GM19240 (cell line): ENCODE data around the gene GATD1.

ENCODE experiments used
- DNase-seq: peaks from one replicate; pipeline ENCODE4 v3.0.0; 2011; ENCODE audit warnings: low spot score; ENCODE audit not compliant: insufficient read length

The GATD1 gene

DNA sequence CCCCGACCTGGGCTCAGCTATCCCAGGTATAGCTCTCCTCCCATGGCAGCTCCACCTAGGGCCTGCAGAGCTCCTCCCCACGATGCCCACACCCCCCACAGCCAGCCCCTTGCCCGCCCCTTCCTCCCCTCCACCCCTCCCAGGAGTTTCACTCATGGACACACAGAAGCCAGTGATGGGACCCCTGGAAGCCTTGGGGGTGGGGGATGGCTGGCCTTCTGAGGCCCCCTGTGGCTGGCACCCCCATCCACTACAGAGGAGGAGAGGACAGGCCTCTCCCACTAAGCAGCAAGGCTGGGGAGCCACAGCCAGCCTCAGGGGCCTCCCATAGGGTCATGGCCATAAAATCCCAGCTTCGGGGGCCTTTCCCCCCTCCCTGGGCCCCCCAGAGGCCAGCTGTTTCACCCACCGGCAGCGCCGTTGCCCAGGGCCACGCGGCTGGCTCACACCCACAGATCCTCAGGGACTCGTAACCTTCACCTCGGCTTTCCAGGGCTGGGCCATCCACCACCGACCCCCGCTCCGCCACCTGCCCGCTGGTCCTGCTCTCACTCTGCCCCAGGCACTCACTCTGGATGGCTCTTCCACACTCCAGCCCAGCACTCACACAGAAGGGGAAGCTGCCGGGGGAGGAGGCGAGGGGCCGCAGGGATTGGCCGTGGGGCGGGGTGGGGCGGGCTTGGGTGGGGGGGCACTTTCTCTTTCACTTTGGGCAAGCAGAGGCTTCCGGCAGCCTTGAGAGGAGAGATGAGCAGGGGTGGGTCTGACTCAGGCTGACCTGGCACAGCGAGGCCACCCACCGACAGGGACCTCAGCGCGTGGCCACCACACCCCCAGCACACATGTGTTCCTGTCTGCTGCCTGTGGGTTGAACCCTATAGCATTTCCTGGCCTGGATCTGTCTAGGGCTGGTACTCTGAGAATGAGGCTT lies 18.6 kb upstream of the GATD1 start:
- peak; percentile 98 for DNase-seq

DNA sequence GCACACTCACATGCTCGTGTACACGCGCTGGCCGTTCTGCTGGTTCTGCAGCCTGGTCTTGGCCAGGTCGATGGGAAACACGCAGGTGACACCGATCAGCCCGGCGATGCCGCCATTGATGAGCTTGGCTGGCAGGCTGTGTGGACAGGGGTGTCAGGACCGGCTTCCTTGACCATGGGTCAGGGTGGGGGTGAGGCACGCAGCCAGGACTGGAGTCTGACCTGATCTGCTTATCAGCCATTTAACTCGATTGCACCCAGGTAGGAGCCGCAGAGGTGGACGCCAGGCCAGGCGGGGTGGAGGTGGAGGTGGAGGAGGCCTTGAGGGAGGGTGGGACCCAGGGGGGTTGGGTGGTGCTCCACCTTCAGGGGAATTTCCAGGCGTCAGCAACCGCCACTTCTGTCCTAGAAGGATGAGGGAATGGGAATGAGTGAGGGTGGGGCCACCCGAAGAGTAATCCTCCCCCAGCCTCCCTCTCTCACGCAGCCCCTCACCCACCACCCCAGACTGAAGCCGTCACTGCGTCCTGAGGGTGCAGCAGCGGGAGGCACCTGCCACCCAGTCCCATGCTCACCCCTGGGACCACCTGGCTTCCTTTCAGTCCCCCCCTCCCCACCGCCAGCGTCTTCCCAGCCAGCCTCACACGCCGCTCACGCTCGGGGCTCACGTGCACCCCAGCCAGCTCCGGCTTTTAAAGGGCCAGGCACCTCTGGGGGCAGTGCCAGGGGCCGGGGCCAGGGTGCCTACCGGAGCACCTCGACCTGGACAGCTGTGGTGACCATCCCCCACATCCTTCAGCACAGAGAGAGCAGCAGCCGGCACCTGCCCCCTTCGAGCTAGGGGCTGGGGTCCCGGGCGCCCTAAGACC lies 17.7 kb upstream of the GATD1 start:
- no peak for DNase-seq

DNA sequence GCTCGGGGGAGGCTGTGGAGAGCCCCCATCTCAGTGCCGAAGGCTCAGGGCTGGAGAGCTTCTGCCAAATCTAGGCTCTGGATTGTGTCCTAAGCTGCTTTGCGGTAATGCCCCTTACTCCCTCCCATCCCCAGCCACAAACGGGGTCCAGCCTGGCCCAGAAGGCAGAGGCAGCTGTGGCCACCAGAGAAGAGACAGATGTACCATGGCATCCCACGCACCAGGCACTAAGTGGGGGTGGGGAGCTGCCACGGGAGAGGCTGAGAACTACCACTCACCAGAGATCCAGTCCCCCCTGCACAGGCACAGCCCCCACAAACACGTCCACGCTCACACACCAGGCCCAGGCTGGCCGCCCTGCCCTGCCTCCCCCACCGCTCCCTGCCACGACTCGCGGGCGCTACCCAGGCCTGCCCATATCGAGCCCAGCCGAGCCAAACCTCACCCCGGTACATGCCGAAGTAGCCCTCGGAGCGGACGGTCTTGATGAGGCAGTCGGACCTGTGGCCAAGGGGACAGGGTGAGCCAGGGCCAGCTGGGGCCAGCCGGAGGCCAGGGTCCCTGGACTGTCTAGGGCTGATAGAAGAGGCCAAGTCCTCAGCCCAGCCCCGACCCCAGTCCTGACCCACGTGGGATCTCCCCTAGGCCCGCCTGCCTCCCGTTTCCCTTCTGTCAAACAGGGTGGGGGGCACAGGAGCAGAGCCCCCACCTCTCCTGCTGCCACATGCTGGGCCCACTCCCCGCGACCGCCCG lies 16.9 kb upstream of the GATD1 start:
- DNase-seq = no peak

DNA sequence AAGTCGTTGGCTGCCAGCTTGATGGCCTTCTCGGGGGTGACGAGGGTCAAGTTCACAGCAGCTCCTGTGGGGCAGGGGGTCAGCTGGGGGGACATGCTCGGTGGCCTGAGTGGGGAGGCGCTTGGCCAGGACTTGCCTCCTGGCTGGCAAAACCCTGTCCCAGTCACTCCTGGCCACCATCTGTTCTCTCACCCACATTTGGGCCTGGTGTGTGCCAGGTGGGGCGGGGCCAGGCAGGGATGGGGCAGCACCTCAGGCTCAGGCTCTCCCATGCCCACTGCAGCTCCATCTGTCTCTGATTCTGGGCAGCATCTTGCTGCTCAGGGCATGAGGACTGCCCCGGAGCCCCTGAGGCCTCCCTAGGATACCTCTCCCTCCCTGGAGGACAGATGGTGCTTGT lies 16.3 kb upstream of the GATD1 start:
- DNase-seq = no peak

DNA sequence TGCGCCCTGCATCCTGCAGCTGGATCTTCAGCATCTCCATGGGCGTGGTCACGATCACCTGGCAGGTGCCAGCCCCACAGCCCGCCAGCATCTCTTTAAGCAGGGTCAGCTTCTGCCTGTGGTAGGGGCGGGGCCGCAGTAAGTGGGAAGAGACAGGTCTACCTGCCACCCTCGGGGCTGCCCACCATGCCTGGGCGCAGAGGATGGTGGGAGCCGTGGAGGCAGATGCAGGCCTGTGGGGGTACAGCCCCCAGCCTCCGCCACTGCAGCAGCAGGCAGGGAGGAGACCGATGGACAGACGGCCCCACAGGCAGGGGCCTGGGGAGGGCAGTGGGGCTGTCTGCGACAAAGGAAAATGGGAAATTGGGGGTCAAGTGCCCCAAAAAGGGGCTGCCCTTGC lies 15.6 kb upstream of the GATD1 start:
- no peak for DNase-seq

DNA sequence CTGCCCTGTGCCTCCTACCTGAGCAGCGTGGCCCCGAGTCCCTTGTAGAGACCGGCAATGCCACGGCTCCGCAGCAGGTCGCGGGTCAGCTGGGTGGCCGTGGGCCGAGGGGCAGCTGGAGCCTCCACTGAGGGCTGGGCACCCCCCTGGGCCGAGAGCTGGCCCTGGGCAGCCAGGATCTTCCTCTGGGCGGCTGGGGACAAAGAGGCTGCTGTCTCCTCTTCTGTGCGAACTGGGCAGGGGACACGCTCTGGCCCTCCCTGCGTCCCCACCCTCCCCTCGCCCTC lies 15.2 kb upstream of the GATD1 start:
- DNase-seq = no peak

DNA sequence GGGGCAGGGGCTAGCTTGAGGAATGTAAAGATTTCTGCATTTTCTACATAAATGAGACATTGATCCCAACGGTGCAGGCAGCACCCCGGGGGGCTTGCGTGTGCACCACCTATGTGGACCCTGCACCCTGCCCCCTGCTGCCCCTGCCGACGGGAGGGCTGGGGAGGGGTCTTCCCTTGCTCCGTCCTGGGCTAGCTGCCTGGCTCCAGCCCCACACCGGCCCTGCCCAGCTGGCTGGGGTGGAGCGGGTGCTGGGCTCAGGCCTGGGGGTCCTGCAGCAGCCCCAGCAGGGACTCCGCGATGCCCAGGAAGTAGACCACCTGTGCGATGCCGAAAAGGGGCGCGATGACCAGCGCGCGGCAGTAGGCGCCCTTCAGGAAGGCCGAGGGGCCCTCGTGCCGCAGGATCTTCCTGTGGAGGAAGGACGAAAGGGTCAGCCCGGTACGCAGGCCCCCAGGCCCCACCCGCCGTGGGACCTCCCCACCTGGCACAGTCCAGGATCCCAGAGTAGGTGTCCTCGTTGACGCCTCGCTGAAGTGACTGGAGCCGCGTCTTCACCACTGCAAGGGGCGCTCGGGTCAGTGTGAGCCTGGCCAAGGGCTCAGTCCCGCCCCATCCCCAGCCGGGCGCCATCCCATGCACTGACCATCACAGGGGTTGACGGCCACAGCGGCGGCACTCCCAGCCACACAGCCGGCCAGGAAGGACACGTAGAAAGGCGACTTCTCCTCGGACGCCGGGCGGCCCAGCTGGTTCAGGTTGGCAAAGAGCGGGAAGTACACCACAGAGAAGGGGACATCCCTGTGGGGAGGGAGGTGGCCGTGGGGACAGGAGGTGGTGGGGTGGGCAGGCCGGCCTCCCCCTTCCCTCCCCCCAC lies 14.6 kb upstream of the GATD1 start:
- no peak for DNase-seq

DNA sequence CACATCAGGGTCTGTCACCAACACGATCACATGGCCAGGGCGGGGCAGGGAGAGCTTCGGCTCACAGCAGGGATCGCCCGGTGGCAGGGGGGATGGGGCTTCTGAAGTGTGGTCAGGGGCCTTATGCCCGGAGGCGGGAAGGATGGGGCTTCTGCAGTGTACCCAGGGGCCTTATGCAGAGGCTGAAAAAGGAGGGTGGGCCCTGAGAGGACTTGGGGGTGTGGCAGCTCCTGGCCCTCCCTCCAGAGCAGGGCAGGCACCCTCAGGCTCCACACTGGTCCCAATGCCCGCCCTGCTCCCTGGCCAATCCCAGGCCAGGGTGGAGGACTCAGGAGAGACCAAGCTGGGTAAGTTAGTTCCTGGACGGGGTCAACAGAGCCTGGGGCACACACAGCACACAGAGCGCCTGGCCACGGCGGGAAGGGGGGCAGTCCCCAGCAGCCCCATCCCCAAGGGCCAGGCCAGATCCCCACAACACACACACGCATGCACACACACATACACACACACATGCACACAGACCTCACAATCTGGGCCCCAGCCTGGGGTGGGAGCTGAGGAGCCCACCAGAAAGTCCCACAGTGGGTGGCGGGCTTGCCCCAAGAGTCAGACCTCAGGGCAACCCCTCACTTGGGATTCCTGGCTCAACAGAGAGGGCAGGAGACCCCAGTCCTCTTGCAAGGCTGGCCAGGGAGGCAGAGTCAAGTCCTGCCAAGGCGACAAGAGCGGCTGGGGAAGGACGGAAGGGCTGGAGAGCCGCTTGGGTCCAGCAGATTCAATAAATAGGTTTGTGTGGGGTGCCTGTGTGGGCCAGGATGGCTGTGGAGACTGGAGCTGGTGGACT lies 13.7 kb upstream of the GATD1 start:
- no peak for DNase-seq

DNA sequence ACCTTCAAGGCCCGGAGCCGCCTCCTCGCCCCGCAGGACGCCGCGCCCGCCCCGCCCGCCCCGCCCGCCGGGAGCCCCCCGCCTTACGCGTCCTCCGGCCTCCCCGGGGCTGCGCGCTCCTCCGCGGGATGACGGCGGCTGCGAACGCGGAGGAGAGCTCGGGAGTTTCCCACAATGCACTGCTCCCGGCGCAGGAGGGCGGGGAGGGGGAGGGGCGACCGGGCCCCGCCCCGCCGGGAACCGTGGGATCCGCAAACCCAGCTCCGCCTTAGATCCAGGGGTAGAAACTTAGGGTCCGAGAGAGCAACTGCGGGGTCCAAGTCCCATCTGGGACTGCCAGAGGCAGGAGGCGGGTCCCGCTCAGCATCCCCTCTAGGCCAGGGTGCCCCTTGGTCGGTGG lies 12.7 kb upstream of the GATD1 start, which contains the start of gene CEND1:
CEND1 (minus strand) TSS at position 148 of the 400 bp plus-strand sequence. CDS start 1,514 bp downstream, outside the sequence.
- no peak for DNase-seq

DNA sequence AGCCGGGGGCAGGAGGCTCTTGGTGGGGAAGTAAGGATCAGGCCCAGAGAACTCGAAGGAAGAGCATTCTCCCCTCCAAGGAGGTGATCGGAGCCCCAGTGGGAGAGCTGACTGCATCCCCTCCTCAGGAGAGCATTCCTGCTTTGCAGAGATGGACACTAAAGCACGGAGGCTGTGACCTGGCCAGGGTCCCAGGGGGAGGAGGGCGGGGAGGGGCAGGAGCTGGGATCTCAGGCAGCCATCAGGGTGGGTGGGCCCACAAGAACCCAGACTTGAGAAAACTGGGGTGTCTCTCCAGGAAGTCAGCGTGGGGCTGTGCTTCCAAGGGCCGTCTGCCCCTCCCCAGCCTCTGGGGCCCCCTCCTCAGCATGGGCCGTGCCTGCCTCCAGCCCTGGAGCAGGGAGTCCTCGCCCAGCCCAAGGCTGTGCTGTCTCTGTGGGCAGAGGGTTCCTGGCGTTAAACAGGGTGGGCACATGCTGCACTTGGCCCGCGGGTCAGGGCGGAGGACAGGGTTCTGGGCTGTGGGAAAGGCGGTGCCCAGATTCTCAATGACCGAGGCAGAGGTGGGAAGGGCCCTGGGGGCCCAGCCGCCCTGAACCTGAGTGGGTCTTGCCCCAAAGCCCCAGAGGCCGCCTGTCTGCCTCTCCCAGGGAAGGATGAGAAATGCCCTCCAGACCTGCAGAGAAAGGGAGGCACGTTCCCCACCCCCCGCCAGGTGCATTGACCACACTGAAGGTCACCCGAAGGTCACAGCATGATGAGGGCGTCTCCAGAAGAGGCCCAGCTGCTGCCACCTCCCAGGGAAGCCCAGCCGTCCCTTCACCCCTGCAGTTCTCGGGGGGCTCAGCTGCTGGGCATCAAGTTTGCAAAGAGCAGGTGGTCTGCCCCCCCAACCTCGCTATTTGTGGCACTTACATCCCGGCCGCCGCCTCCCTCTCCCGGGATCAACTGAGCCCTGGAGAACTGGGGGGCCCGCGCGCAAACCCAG lies 12.0 kb upstream of the GATD1 start:
- DNase-seq = no peak

DNA sequence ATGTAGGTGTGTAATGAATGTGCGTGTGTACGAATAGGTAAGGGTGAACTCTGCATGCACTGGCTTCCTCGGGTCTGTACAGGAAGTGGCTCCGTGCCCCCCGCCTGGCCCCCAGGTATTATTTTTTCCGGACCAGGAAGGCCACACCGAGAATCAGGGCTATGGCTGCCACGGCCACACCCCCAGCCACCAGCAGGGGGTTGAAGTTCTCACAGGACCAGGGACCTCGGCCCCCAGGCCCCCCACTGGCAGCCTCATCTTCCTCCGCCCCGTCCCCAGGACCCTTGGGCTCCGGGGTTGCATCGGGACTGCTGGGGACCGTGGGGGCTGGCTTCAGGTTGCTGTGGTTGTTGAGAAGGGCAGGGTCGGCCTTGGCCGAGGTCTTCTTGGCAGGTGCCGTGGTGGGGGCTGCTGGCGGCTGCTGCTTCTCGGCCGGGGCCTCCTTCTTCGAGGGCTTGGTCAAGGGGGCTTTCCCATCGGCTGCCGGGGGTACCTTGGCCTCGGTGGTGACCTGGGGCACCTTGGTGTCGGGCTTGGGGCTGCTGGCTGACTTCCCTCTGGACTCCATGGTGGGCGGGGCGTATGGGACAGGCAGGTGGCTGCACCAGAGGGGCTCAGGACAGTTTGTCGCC lies 10.8 kb upstream of the GATD1 start:
- DNase-seq = no peak

DNA sequence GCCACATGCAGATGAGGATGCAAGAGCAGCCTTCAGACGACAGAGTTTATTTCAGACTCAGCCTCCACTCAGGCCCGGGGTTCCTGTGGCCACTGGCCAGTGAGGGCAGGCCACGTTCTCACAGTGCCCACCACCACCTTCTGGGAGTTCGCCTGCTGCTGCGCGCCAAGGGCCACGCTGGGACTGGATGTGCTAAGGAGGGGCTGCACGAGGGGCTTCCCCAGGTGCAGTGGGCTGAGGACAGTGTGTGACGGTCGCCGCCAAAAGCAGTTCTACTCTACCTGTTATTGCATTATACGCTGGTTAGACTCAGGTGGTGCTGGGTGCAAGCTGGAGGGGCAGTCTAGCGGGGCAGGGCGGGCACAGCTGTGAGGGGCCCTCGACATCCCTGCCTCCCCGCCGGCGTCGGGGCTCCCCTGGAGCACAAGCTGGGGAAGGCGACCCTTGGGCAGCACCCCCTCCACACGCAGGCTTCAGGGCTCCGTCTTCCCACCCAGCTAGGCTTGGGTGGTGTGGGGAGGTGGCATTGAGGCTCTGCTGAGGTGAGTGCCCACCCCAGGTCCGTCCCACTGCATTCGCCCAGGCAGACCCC lies 9.9 kb upstream of the GATD1 start:
- DNase-seq = no peak

DNA sequence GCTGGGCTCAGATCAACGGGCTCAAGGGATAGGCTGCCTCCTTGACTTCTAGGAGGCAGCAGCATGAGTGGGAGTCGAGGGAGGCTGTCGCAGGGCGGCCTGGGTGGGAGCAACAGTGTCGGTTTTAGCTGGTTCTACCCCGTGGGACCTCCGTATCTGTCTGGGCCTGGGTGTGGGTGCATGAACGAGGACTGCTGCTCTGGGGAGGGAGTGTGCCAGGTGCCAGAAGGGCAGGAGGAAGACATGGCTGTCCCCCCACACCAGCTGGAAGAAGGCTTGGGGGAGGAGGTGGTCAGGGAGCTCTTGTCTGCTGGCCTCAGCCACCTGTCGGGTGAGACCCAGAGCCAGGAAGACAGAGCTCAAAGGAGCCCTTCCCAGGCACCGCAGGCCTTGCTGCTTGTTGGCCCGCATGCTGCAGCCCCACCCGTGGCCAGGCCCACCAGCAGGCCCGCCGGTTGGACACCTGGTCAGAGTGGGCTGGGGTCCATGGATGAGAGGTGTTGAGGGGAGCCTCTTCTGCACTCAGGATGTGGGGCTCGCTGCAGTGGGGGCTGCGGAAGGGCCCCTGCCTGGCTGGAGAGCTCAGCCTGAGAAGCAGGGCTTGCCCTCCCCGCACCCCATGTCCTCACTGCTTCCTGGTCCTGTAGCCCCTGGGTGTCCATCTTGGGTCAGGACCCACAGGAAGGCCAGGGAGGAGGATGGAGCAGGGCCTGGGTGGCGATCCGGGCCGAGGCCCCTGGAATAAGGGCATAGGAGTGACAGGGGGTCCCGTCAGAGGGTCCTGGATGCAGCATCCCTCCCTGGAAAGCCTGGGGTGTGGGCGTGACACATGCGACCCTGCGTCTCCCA lies 9.2 kb upstream of the GATD1 start:
- no peak for DNase-seq

DNA sequence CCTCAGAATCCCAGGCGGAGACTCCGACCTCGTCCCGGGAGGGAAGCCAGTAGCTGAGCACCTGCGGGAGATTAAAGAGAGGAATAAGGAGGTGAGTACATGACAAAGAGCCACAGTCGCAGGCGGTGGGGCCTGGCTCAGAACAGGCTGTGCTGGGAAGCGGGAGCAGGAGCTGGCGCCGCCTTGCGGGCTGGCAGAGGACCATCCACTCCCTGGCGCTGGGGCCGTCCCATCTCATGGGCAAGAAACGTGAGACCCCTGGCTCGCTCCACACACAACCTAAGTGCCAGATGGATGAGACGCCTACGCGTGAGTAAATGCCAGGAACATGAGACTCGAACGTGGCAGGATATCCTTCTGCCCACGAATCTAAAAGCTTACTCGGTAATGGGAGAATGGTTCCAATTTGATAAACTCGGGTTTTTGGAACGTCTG lies 6.3 kb upstream of the GATD1 start:
- no peak for DNase-seq

DNA sequence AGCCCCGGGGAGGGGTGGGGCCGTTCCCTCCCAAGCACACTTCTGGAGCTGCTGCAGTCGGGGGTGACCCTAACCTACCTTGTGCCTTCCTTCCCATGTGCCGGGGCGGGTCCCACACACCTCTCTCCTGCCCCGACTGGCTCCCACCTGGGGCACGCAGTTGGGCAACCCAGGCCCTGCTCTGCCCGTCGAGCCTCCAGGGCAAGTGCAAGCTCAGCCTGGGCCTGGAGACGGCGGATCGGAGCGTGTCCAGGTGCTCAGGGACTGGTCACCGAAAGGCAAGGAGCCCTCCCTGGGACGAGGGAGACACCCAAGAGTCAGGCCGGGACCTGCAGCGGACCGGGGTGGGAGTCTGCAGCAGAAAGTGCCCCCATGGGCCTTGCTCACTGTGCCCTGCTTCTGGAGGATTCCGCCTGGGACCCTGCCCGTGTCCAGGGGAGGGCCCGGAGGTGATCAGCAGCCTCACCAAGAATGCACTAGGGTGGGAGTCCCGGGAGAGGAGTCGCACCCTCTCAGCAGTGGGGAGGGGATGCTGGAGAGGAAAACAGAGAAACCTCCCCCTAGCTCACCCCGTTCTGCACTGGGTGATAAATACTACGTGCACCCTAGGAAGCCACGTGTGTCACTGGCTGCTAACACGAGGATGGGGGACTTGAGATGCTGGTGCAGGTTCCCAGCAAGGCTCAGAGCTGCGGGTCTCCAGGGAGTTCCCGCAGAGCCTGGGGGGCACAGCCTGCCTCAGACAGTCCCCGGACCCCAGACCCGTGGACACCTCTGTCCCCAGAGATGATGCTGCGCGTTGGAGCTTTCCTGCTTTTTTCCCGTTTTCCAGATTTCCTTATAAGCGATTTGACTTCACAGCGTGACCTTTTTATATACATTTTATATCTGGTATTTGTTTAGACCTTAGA lies 5.2 kb upstream of the GATD1 start:
- no peak for DNase-seq
